DMS 273 treated with DMSO at 0.1 percent for 48 hours (cell line): ENCODE data around the gene ACTR6.

Experiments
- DNase-seq: peaks from one replicate; lab custom pipeline; 2025; lab: John Stamatoyannopoulos, UW

Gene ACTR6

DNA sequence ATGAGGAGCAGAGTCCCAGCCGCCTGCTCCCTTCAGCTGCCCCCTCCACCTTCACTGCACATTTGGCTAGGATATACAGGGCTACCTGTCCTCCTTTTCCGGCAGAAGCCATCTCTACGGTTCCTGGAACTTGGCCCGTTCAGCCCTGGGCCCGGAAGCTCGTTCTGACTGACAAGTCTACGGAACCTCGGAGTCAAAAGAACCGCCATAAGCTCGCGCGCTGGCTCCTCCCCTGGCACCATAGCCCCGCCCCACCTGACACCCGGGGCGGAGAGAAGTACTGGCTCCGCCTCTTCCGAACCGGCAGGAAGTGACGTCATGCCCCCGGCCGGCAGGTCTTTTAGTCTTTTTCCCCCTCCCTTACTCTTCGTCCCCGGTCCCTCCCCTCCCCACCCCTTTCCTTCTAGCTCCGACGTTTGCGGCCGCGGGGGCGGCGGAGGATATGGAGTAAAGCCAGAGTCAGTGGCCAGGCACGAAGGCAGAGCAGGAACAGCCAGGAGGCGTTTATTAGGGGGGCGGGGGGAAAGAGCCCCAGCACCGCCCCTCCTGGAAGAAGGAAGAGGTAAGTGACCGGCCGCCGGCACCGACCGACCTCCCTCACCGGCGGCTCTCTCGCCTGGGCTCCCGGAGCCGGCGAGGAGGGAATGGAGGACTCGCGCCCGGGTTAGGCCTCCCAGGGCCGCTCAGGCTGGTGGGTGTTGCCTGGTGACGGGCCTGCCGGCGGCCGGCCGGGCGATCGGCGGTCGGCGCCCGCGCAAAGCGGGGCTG lies 66.4 kb downstream of the ACTR6 start, which contains the start of the genes DEPDC4 and SCYL2:
Gene DEPDC4, minus strand, starts transcription at position 245 of the 768 bp plus-strand sequence. Its CDS starts 3 bp downstream, at position 242.
Gene SCYL2, plus strand, starts transcription at position 343 of the 768 bp plus-strand sequence. CDS start 15,794 bp downstream, outside the sequence.
- DNase-seq: peak; percentile 64

DNA sequence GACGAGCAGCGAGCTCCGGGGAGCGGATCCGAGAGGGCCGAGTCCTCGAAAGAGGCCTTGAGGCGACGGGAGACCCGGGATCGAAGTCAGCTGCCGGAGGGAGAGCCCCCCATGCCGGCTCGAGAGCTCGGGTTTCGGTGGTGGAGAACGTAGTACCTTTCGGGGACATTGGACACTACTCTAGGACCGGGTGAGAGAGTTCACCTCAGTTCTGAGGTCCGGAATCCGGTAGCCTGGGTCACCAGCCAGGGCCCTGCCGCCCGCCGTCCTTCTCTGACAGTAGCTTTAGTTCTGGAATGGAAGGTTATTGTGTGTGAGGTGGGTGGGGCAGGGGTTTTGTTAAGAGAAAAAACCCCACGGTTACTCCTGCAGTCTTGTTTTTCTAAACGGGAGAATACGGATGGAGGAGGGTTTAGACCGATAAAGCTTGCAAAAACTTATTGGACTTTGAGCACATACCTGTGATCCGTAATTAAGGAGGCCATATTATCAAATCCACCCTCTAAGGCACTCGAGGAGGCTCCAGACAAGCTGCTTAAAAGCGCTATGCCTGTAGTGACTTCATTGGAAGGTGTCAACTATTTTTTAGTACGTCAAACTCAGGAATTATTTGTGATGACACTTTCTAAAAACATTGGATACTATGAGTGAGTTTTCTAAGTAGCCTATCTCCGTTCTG lies 67.1 kb downstream of the ACTR6 start:
- DNase-seq: no peak

DNA sequence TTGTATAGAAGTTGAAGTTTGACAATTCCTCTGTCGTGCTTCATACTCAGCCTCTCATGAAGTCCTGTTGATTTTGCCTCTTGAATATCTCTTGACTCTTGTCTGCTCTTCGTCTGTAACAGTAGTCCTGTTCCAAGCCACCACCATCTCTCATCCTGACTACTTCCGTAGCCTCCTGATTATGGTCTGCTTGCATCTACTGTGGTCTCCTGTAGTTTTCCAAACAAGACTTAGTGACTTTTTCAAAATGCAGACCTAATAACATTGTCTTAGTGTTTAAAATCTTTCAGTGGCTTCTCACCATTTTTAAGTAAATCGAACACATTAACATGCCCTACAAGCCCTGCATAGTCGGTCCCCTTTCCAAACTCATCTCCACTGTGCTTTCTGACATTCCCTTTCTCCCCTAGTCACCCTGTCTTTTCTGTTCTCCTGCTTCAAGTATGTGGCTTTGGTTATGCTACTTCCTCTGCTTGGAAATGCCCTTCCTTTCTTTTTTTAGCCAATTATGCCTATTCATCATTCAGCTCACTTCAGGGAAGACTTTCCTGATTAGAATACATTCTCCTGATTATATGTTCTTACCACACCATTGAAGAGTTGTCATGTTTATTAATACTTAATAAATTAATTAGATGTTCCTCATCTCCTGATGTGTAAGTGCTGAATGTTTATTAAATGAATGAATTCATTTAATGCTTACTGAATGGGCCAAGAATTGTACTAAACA lies 68.4 kb downstream of the ACTR6 start:
- no peak for DNase-seq

DNA sequence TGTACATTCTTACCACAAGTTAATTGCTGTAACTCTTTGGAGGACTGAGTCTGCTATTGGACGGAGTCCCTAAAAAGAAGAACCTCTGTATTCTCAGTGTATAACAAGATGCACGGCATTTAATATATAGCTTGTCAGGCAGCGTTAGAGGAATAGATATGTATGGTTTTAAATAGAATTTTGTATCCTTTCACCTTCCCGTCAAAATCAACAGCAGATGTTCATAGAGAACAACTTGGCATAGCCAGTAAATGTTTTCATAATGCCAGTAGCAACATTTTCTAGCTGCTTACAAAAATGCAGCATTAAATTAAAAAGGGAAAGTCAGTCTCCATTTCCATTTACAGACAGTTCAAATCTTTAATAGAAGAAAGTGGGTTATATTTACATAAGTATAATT lies 73.2 kb downstream of the ACTR6 start:
- no peak for DNase-seq
